ENCODE data around the gene DHCR24.

Gene DHCR24

GRCh38 chr1:54800041-54800898 is 86.7 kb downstream of the DHCR24 start:
- DNase-seq (ENCODE audit: low spot score): no peak

Data from CD4-positive, alpha-beta T cell treated with Interleukin-6 at 100 ng/mL for 8 hours (primary cell).